Subcutaneous abdominal adipose tissue (tissue), 5 donors: ENCODE measurements around the gene ABCC1.
"Not testable (repeated sequence)": the region's sequence is repeated elsewhere in the genome, so short reads cannot be mapped to it uniquely, and the experiment has no call there.

Source experiments
- H3K27ac ChIP-seq: one replicate; pipeline ENCODE4 v1.7.0; 2013; ENCODE audit warnings: low read depth, mild to moderate bottlenecking, inconsistent platforms, low read length, moderate library complexity
- H3K27me3 ChIP-seq, 5 donors: one replicate each; pipeline ENCODE4 v1.7.0; 2013; ENCODE audit warnings: low read length in 5 of 5, inconsistent platforms in 1 of 5; ENCODE audit not compliant: control insufficient read depth in 5 of 5, insufficient read depth in 4 of 5
- H3K36me3 ChIP-seq, 5 donors: one replicate each; pipeline ENCODE4 v1.7.0; 2013; ENCODE audit warnings: low read length in 5 of 5; ENCODE audit not compliant: control insufficient read depth in 5 of 5, insufficient read depth in 5 of 5
- H3K4me1 ChIP-seq, 5 donors: one replicate each; pipeline ENCODE4 v1.7.0; 2013; ENCODE audit warnings: low read length in 5 of 5, mild to moderate bottlenecking in 3 of 5, moderate library complexity in 1 of 5; ENCODE audit not compliant: control insufficient read depth in 5 of 5, insufficient read depth in 5 of 5
- H3K4me3 ChIP-seq, 5 donors: one replicate each; pipeline ENCODE4 v1.7.0; 2013; ENCODE audit warnings: low read length in 5 of 5, low read depth in 1 of 5
- H3K9ac ChIP-seq, 5 donors: one replicate each; pipeline ENCODE4 v1.7.0; 2013; ENCODE audit warnings: low read length in 5 of 5, mild to moderate bottlenecking in 4 of 5, moderate library complexity in 3 of 5
- H3K9me3 ChIP-seq, 5 donors: one replicate each; pipeline ENCODE4 v1.7.0; 2013; ENCODE audit warnings: low read length in 5 of 5; ENCODE audit not compliant: control insufficient read depth in 5 of 5
- donor health status: healthy.
- donor health status: healthy.
- donor health status: healthy.
- donor health status: healthy.
- donor health status: healthy.

ABCC1 gene

DNA sequence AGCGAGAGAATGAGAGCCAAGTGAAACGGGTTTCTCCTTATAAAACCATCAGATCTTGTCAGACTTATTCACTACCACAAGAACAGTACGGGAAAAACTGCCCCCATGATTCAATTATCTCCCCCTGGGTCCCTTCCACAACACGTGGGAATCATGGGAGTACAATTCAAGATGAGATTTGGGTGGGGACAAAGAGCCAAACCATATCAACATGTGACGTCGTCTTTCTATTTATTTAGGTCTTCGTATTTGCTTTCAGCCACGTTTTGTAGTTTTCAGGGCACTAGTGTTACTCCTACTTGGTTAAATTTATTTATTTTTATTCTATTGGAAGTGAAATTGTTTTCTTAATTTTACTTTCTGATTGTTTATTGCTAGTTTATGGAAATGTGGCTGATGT is 33.1 kb upstream of the ABCC1 start:
- Histone ChIP-seq H3K9ac (no peak overlapping the region), H3K27ac (no peak overlapping the region), H3K36me3 (no peaks in the 10 kb centered on the region), H3K27me3 (no peaks in the 10 kb centered on the region), H3K4me3 (no peak overlapping the region), H3K9me3 (no peaks in the 10 kb centered on the region), H3K4me1 (no peaks in the 10 kb centered on the region)

DNA sequence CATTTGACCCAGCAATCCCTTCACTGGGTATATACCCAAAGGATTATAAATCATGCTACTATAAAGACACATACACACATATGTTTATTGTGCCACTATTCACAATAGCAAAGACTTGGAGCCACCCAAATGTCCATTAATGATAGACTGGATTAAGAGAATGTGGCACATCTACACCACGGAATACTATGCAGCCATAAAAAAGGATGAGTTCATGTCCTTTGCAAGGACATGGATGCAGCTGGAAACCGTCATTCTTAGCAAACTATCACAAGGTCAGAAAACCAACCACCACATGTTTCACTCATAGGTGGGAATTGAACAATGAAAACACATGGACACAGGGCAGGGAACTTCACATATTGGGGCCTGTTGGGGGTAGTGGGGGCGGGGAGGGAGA is 31.1 kb upstream of the ABCC1 start:
- H3K27me3 ChIP-seq, H3K4me3 ChIP-seq, H3K9me3 ChIP-seq, H3K36me3 ChIP-seq, H3K9ac ChIP-seq, H3K27ac ChIP-seq, H3K4me1 ChIP-seq: not testable (repeated sequence)

DNA sequence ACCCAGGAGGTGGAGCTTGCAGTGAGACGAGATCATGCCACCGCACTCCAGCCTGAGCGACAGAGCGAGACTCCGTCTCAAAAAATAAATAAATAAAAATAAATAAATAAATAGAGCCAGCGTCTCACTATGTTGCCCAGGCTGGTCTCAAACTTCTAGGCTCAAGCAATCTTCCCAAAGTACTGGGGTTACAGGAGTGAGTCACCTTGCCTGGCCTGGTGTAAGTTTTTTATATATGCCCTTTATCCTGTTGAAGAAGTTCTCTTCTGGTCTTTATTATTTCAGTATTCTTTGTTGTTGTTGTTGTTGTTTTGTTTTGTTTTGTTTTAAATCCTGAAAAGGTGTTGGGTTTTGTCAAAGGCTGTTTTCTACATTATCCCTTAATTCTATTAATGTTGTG is 30.1 kb upstream of the ABCC1 start:
- Histone ChIP-seq H3K4me1 (no peaks in the 10 kb centered on the region), H3K9me3 (no peaks in the 10 kb centered on the region), H3K27me3 (no peaks in the 10 kb centered on the region), H3K4me3 (no peak overlapping the region), H3K36me3 (no peaks in the 10 kb centered on the region), H3K9ac (no peak overlapping the region), H3K27ac (no peak overlapping the region)

DNA sequence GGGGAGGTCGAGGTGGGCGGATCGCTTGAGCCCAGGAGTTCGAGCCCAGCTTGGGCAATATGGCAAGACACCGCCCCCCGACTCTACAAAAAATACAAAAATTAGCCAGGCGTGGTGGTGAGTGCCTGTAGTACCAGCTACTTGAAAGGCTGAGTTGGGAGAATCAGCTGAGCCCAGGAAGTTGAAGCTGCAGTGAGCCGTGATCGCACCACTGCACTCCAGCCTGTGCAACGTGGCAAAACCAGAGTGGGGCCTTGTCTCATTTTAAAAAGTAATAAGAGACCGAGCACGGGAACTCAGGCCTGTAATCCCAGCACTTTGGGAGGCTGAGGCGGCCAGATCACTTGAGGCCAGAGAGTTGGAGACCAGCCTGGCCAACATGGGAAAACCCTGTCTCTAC is 24.4 kb upstream of the ABCC1 start:
- Histone ChIP-seq H3K9me3 (no peaks in the 10 kb centered on the region), H3K36me3 (no peaks in the 10 kb centered on the region), H3K4me3 (no peak overlapping the region), H3K27me3 (no peaks in the 10 kb centered on the region), H3K4me1 (no peaks in the 10 kb centered on the region), H3K27ac (no peak overlapping the region), H3K9ac (no peak overlapping the region)

DNA sequence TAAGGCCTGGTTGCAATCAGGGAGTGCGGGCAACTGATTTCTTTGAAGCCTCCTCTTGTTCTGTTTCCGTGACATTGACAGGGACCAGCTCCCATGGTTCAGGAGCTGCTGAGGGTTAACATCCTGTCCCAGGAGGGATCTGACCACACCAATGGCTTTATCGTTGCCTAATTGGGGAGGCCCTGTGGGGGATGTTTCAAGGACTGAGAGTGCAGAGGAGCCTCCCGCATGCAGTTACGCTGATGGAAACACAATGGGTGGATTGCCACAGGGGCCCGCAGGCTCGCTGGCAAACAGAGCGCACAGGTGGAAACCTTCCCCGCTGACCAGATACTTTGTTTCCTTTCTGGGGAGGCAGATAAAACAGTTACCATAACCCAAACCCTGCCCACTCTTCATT is 23.8 kb upstream of the ABCC1 start:
- Histone ChIP-seq H3K27ac (no peak overlapping the region), H3K27me3 (no peaks in the 10 kb centered on the region), H3K9ac (peak overlapping the region in 1 of 5 donors; percentile 11), H3K36me3 (no peaks in the 10 kb centered on the region), H3K4me3 (no peak overlapping the region), H3K9me3 (no peaks in the 10 kb centered on the region), H3K4me1 (no peaks in the 10 kb centered on the region)

DNA sequence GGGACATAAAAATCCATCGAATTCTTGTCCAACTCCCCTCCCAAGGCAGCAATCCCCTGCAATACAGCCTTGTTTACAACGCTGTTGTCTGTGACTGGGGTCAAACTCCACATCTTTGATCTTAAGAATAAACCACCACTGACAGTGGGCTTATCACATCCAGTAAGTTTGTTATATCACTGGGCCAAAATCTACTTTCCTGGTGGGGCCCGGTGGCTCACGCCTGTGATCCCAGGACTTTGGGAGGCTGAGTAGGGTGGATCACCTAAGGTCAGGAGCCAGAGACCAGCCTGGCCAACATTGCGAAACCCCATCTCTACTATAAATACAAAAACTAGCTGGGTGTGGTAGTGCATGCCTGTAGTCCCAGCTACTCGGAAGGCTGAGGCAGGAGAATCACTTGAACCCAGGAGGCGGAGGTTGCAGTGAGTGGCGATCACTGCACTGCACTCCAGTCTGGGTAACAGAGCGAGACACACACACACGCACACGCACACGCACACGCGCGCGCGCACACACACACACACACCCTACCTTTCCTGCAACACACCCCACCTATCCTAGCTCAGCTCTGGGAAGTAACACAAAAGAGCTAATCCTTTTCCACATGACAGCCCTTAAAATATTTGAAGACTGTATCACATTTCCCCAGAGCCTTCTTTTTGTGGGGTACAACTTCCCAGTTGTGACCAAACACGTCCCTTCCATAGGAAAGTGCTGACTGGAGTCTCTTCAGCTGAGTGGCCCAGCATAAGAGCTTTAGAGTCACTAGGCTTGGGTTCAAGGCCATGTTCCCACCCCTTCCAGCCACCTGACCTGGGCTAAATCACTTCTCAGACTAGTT is 20.9 kb upstream of the ABCC1 start:
- Histone ChIP-seq H3K4me3 (no peak overlapping the region), H3K9ac (no peak overlapping the region), H3K9me3 (no peaks in the 10 kb centered on the region), H3K4me1 (no peaks in the 10 kb centered on the region), H3K27me3 (no peaks in the 10 kb centered on the region), H3K36me3 (no peaks in the 10 kb centered on the region), H3K27ac (no peak overlapping the region)

DNA sequence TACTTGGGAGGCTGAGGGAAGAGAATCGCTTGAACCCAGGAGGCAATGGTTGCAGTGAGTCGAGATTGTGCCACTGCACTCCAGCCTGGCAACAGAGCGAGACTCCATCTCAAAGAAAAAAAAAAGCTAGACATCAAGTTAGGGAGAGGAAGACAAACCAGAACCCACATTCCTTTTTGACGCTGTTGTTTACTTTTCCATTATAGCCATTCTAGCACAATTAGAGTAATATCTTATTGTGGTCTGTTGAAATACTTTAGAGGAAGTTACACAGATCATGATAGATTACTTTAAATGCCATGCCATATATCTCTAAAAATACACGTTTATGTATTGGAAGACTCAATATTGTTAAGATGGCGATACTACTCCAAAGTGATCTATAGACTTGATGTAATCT is 16.5 kb upstream of the ABCC1 start:
- Histone ChIP-seq H3K4me3 (no peak overlapping the region), H3K27me3 (no peaks in the 10 kb centered on the region), H3K36me3 (no peaks in the 10 kb centered on the region), H3K27ac (no peak overlapping the region), H3K4me1 (no peaks in the 10 kb centered on the region), H3K9ac (no peak overlapping the region), H3K9me3 (peaks cover 0 to 6% (median 0%) of the 10 kb centered on the region in 5 donors)

DNA sequence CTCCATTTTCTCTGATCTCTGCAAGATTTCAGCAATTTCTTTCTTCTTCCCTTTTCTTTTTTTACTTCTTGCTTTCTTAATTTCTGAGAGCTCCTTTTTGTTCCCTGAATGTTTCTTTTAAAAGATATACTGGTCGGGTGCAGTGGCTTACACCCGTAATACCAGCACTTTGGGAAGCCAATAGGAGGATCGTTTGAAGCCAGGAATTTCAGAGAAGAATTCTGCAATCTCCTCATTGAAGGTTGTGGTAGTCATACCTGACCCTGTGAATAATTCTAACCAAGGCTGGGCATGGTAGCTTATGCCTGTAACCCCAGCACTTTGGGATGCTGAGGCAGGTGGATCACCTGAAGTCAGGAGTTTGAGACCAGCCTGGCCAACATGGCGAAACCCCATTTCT is 15.6 kb upstream of the ABCC1 start:
- Histone ChIP-seq H3K4me3 (no peak overlapping the region), H3K9ac (no peak overlapping the region), H3K27me3 (no peaks in the 10 kb centered on the region), H3K27ac (no peak overlapping the region), H3K36me3 (no peaks in the 10 kb centered on the region), H3K9me3 (peaks cover 0 to 6% (median 0%) of the 10 kb centered on the region in 5 donors), H3K4me1 (no peaks in the 10 kb centered on the region)

DNA sequence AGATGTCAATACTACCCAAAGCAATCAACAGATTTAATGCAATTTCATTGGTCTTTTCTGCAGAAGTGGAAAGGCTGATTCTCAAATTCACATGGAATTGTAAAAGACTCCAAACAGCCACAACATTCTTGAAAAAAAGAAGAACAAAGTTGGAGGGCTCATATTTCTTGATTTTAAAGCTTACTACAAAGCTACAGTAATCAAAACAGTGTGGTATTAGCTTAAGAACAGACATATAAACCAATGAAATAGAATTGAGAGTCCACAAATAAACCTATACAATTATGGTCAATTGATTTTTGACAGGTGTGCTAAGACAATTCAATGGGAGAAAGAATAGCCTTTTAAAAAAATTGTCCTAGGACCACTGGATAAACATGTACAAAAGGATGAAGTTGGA is 14.4 kb upstream of the ABCC1 start:
- Histone ChIP-seq H3K27me3 (no peaks in the 10 kb centered on the region), H3K4me3 (no peak overlapping the region), H3K9me3 (peaks cover 0 to 6% (median 0%) of the 10 kb centered on the region in 5 donors), H3K9ac (no peak overlapping the region), H3K4me1 (no peaks in the 10 kb centered on the region), H3K27ac (no peak overlapping the region), H3K36me3 (no peaks in the 10 kb centered on the region)

DNA sequence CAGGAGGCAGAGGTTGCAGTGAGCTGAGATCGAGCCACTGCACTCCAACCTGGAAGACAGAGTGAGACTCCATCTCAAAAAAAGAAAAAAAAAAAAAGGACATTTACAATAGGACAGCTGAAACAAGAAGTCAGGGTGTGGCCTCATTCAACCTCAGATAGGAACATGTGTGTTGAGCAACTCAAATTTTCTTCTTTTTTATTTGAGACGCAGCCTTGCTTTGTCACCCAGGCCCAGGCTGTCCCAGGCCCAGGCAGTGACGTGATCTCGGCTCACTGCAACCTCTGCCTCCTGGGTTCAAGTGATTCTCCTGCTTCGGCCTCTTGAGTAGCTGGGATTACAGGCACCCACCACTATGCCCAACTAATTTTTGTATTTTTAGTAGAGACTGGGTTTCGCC is 12.6 kb upstream of the ABCC1 start:
- H3K36me3 ChIP-seq, H3K4me1 ChIP-seq: not testable (repeated sequence)

More for the DNA sequence above, 12.6 kb upstream of the ABCC1 start:
- not testable (repeated sequence) for H3K27ac ChIP-seq, H3K27me3 ChIP-seq, H3K9me3 ChIP-seq, H3K9ac ChIP-seq, H3K4me3 ChIP-seq
